Esophagus mucosa (tissue), 1 donor: Measurements from ENCODE around the gene PKNOX1. TPM values are rescaled to one million over a fixed set of nuclear protein-coding genes. Genes with fewer than 3 reads are reported as not detected.
"Not testable (repeated sequence)": the region's sequence is repeated elsewhere in the genome, so short reads cannot be mapped to it uniquely, and the experiment has no call there.

Experiments used
- ATAC-seq: fragments of 200-7000 bp; cut with Tn5 transposase; one replicate; pipeline ENCODE4 v1.9.1; 2020
- total RNA-seq: library from RNA; stranded (reverse); gene quantifications from one replicate; pipeline ENCODE4 v1.2.4, GENCODE V29; 2023
- donor health status: DM: yes; HTN: yes; CAD: no.

The PKNOX1 gene, protein sequence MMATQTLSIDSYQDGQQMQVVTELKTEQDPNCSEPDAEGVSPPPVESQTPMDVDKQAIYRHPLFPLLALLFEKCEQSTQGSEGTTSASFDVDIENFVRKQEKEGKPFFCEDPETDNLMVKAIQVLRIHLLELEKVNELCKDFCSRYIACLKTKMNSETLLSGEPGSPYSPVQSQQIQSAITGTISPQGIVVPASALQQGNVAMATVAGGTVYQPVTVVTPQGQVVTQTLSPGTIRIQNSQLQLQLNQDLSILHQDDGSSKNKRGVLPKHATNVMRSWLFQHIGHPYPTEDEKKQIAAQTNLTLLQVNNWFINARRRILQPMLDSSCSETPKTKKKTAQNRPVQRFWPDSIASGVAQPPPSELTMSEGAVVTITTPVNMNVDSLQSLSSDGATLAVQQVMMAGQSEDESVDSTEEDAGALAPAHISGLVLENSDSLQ
- 12.1 TPM for total RNA-seq

DNA sequence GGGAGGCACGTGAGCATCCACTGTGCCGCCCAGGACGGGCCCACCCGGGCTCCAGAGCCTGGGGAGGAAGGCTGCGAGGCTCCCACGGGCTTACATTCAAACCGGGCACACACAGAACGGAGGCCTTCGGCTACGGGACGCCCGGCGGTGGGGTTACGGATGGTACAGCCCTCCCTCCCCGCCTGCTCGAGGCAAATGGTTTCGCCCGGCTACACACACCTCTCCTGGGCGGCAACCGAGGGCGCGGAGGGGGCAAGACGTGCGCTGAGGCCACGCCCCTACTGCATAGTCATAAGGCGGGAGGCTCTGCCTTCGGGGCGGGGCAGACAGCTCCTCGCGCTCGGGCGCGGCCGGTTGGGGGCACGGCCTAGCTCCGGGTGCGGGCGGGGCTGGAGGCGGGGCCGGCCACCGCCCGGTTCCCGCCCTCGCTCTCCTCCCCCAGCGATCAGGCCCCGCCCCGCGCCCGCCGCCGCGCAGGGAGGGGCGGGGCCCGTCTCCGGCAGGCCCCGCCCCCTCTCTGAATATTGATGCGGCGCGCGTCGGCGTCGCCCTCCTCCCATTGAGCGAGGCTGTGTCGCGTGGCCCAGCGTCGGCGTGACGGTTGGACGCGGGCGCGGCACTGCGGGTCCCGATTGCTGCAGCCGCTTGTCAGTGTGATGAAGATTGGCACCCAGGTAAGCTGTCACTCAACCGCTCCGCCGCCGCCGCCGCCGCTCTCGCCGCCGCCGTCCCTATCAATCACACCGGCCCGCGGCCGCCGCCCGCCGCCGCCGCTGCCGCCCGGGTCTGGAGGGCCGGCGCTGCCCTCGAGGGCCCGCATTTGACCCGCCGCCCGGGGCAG, at the start of gene PKNOX1:
PKNOX1 (plus strand) TSS at position 572 of the 841 bp plus-strand sequence. CDS start 29,820 bp downstream, outside the sequence.
- ATAC-seq = peak; percentile 95

DNA sequence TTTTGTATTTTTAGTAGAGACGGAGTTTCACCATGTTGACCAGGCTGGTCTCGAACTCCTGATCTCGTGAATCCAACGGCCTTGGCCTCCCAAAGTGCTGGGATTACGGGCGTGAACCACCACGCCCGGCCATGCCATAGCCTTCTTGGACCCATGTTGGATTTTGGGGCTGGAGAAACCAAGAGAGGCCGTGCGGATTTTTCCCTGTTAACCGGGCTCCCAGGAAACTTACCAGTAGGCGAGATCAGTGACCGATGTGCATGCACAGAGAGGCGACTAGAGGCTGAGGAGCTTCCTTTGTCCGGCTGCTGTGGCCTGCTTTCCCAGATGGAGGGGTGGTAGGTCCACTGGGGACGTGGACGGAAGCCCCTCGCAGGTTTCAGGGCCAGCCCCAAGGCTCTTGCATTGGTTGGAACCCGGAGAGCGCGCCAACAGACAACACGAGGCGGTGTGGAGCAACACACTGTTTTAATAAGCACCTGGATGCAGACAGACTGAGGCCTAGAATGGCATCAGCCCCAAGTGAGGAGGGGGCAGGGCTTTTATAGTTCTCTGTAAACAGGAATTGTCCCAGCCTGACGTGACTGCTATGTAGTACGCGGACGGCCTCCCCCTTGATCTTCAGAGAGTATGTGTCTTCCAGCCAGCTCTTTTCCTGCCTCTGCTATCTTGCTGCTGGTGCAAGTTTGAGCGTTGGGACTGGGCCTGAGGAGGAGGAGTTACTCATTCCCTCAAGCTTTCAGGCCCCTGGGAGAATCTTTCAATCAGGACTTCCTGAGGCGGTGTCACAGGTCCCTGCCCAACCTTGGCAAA, 49.0 kb upstream of the PKNOX1 start, which contains the start of gene ERVH48-1:
ERVH48-1 (minus strand) TSS at position 517 of the 813 bp plus-strand sequence. CDS start 6,624 bp downstream, outside the sequence.
- no peak for ATAC-seq

DNA sequence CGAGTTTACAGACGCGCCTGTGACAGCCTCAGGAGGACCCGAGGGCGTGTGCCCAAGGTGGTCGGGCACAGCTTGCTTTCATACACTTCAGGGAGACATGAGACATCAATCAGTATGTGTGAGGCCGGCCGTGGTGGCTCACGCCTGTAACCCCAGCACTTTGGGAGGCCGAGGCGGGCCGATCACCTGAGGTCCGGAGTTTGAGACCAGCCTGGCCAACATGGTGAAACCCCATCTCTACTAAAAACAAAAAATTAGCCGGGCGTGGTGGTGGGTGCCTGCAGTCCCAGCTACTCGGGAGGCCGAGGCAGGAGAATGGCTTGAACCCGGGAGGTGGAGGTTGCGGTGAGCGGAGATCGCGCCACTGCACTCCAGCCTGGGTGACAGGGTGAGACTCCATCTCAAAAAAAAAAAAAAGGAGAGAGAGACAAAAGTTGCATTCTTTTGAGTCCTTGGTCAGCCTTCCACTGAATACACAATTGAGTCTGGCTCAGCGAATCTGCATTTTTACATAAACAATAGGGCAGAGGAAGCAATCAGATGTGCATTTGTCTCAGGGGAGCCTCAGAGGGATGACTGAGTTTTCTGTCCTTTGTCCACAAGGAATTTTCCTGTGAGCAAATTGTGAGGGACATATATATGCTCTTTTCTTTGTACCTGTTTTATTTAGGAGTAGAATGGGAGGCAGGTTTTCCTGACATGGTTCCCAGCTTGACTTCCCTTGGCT, 46.7 kb upstream of the PKNOX1 start:
- ATAC-seq = not testable (repeated sequence)

DNA sequence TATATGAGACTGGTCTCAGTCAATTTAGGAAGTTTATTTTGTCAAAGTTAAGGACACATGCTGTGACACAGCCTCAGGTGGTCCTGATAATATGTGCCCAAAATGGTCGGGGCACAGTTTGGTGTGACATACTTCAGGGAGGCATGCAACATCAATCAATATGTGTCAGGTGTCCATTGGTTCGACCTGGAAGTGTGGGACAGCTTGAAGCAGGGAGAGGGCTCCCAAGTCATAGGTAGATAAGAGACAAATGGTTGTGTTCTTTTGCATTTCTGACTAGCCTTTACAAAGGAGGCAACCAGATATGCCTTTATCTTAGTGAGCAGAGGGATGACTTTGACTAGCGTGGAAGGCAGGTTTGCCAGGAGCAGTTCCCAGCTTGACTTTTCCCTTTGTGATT, 44.4 kb upstream of the PKNOX1 start:
- no peak for ATAC-seq

DNA sequence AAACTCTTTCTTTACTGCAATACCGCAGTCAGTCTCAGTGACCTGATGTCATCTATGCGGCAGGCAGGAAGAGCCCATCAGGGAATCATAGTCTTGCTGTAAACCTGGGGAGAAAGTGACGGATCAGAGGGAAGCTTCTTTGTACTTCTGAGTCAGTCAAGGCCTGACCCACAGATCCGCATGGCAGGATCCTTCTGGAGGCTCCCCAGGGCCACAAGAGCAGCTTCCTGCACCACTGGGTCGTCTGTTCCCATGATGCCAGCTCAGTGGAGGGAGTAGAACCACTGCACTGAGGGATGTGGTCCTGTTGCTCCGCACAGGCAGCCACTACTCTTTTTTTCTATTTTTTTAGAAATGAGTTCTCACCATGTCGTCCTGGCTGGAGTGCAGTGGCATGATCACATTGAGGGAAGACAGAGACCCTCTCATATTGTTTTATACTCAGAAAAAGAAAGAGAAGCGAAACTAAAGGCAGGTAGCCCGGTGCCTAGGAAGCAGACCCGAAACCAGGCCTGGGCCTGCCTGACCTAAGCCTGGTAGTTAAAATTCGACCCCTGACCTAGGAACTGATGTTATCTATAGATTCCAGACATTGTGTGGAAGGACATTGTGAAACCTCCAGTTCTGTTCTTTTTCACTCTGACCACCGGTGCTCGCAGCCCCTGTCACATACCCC, 42.7 kb upstream of the PKNOX1 start:
- no peak for ATAC-seq

DNA sequence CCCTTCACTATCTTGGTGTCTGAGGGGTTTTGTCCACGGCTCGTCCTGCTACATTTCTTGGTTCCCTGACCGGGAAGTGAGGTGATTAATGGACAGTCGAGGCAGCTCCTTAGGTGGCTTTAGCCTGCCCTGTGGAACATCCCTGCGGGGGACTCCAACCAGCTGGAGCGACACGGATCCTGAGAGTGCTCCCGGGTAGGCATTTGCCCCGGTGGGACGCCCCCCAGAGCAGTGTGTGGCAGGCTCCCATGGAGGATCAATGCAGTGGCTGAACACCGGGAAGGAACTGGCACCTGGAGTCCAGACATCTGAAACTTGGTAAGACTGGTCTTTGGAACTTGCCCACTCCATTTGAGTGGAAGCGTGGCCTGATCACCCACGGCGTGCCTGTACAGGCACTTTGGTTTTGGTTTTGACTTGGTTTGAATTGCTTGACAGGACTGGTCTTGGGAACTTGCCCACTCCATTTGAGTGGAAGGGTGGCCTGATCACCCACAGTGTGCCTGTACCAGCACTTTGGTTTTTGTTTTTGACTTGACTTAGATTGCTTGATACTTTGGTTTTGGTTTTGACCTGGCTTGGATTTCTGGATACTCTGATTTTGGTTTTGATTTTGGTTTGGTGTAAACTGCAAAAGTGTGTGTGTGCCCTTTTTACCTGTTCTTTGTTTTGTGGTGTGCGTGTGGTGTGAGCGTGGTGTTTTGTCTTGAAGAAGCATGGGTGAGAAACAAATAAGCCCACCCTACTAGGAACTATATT, 41.8 kb upstream of the PKNOX1 start:
- ATAC-seq = not testable (repeated sequence)

DNA sequence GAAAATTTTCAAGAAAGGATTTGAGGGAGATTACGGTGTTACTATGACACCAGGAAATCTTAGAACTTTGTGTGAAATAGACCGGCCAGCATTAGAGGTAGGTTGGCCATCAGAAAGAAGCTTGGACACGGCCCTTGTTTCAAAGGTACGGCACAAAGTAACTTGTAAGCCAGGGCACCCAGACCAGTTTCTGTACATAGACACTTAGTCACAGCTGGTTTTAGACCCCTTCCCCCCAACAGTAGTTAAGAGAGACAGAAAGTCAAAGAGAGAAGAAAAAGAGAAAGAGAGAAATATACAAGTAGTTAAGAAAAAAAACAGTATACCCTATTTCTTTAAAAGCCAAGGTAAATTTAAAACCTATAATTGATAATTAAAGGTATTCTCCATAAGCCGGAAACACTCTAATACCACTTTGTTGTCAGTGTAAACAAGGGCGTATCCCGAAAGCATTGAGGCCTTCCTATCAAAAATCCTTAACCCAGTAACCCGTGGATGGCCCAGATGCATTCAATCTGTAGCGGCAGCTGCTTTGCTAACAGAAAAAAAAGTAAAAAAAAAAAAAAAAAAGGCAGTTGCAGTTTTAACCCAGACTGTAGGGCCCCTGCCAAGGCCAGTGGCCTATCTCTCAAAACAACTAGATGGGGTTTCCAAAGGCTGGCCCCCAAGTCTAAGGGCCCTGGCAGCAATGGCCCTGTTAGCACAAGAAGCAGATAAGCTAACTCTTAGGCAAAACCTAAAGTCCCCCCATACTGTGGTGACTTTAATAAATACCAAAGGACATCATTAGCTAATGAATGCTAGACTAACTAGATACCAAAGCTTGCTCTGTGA, 41.0 kb upstream of the PKNOX1 start:
- ATAC-seq = not testable (repeated sequence)

DNA sequence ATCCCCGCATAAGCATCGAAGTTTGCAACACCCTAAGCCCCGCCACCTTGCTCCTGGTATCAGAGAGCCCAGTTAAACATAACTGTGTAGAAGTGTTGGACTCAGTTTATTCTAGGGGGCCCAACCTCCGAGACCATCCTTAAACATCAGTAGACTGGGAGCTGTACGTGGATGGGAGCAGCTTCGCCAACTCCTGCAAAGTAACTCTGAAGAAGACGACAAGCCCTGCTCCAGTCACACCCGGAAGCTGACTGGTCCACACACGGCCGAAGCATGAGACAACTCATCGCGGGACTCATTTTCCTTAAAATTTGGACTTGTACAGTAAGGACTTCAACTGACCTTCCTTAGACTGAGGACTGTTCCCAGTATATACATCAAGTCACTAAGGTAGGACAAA, 40.4 kb upstream of the PKNOX1 start:
- not testable (repeated sequence) for ATAC-seq

DNA sequence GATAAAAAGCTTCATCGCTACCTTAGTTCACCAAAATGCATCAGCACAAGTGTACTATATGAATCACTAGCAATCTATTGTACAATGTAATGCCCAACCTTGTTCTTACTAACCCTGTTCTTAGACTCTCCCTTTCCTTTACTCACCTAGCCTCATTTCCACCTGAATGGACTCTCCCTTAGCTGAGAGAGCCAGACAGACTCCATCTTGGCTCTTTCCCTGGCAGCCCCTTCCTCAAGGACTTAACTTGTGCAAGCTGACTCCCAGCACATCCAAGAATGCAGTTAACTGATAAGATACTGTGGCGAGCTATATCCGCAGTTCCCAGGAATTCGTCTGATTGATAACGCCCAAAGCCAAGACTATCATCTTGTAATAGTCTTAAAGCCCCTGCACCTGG, 38.0 kb upstream of the PKNOX1 start:
- peak; percentile 70 for ATAC-seq

DNA sequence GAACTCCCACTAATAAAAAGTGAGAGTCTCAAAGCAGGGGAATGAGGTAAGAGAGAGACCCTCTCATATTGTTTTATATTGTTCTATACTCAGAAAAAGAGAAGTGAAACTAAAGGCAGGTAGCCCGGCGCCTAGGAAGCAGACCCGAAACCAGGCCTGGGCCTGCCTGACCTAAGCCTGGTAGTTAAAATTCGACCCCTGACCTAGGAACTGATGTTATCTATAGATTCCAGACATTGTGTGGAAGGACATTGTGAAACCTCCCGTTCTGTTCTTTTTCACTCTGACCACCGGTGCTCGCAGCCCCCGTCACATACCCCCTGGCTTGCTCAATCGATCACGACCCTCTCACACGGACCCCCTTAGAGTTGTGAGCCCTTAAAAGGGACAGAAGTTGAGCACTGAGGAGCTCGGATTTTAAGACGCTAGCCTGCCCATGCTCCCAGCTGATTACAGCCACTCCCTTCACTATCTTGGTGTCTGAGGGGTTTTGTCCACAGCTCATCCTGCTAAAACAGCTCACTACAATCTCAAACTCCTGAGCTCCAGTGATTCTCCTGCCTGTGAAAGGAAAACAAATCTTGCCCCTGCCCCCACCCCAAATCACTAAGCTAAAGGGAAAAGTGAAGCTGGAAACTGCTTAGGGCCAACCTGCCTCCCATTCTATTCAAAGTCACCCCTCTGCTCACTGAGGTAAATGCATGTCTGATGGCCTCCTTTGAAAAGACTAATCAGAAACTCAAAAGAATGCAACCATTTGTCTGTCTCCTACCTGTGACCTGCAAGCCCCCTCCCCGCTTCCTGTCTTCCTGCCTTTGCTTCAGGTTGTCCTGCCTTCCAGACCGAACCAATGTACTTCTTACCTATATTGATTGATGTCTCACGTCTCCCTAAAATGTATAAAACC, 37.1 kb upstream of the PKNOX1 start:
- not testable (repeated sequence) for ATAC-seq

DNA sequence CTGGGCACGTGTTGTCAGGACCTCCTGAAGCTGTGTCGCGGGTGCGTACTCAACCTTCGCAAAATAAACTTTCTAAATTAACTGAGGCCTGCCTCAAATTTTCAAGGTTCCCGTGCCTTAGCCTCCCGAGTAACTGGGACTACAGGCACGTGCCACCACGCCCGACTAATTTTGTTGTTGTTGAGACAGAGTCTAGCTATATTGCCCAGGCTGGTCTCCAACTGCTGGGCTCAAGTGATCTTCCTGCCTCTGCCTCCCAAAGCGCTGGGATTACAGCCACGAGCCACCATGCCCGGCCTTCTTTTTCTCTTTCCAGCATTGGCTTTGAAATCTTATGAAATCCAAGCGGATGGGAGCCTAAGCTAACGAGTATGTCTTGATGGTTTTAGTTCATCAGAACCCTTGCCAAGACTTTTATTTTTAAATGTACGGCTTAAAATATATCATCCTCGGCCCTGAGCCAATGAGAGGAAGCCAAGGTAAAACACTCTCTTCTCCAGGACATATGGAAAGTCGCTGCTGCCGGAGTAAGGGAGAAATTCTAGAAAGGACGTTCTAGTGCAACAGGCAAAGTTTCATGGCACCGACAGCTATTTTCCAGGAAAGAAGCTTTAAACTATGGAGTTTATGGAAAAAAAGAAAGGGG, 36.3 kb upstream of the PKNOX1 start:
- ATAC-seq = no peak

DNA sequence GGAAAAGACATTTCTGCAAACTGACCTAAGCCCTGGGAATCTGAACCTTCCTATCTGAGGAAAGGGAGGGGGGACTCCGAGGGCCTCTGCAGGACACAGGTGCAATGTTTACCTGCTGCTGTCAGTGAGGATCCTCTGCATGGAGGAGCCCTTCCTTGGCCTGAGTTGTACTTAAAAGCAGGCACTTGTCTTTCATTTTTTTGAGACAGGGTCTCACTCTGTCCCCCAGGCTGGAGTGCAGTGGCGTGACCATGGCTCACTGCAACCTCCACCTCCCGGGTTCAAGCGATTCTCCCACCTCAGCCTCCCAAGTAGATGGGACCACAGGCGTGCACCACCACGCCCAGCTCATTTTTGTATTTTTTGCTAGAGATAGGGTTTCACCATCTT, 35.8 kb upstream of the PKNOX1 start:
- not testable (repeated sequence) for ATAC-seq

DNA sequence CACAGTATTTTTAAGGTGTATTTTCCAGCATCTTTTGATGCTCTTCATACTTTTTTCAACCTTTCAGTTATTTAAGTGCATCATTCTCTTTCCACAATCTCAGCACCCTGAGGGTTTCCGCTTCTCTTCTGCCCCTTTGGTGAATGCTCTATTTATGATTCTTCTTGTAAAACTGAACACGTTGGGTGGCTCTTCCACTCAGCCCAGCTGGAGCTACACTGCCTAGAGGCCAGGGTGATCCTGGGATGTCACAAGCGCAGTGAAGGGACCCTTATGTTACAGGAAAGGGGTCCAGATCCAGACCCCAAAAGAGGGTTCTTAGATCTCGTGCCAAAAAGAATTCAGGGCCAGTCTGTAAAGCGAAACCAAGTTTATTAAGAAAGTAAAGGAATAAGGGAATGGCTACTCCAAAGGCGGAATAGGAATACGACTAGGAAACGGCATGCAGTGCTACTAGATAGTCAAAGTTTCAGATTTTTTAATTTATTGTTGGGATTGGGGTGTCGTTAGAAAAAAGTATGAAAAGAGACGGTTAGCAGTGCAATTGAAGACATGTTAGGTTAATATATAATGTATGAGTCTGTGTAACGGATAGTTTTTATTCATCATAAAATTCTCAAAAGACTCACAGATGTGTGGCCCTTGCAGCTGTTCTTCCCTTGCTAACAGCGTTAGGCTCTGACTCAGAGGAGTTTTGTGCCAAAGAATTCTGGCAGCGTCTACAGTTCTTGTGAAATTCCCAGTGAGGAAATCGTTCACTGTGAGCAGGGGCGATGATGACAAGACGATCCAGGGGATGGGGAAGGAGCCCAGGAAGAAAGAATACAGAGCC, 34.6 kb upstream of the PKNOX1 start:
- ATAC-seq = peak; percentile 90

DNA sequence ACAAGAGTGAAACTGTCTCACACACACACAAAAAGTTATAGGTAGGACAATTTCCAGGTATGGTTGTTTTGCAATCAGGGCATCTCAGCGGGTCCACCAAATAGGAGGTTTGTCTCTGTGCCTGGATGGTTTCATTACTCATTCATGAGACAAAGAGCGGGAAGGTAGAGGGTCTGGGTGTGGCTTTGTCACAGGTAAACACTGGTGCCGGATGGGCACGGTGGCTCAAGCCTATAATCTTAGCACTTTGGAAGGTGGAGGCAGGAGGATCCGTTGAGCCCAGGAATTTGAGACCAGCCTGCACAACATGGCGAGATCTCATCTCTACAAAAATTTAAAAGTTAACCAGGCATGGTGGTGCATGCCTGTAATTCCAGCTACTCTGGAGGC, 32.7 kb upstream of the PKNOX1 start:
- ATAC-seq = no peak

DNA sequence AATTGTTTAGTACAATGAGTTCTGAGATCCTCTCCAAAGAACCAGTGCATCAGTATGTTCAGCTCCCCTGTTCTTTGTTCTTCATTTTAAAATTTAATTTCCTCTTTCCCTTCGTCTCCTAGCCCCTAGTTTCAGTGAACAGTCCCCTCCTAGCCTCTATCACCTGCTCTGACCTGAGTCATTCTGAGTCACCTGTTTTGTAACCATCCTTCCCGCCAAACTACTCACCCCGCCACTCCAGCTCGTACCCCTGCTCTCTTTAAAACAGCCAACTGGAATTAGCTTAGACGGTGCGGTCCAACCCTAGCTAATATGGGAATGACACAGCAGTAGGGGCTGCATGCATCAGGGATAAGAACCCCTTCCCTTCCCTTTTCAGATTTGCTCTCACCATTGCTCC, 32.1 kb upstream of the PKNOX1 start:
- no peak for ATAC-seq

DNA sequence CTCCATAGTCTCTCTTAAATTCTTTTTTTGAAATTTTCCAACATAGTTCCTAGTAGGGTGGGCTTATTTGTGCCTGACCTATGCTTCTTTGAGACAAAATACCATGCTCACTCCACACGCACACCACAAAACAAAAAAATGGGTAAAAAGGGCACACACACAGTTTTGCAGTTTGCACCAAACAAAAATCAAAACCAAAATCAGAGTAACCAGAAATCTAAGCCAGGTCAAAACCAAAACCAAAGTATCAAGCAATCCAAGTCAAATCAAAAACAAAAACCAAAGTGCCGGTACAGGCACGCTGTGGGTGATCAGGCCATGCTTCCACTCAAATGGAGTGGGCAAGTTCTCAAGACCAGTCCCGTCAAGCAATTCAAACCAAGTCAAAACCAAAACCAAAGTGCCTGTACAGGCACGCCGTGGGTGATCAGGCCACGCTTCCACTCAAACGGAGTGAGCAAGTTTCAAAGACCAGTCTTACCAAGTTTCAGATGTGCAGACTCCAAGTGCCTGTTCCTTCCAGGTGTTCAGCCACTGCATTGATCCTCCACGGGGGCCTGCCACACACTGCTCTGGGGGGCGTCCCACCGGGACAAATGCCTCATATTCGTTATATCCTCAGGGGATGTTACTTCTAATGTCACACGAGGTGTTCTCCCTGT, 25.1 kb upstream of the PKNOX1 start:
- not testable (repeated sequence) for ATAC-seq
